Measurements from ENCODE around the gene GCN1. TPM values are rescaled to one million over a fixed set of nuclear protein-coding genes. Genes with fewer than 3 reads are reported as not detected.

The GCN1 gene
- total and polyA plus RNA-seq, 2 donors (not counting 3 experiments of a cell fraction or from before 2014, with no cell fraction given): 30.1 to 101 TPM

GRCh38 chr12:120095736-120096135, 98.8 kb downstream of the GCN1 start:
- TF ChIP-seq POLR2AphosphoS5 (IDR thresholded peaks at IDR 0.05; ENCODE audit: insufficient read depth, low read depth, low read length) (no peak), EZH2 (IDR thresholded peaks at IDR 0.05; ENCODE audit: borderline replicate concordance, low read depth, low read length, severe bottlenecking) (no peak), JUN (IDR thresholded peaks at IDR 0.05; ENCODE audit: borderline replicate concordance, insufficient read depth, insufficient read length, low read depth) (no peak), FOS (IDR thresholded peaks at IDR 0.05; ENCODE audit: borderline replicate concordance, insufficient read depth, low read length) (no peak), POLR2A (IDR thresholded peaks at IDR 0.05; ENCODE audit: low read depth, low read length) (no peak), MYC (IDR thresholded peaks at IDR 0.05; ENCODE audit: low read depth, low read length) (no peak), GATA2 (IDR thresholded peaks at IDR 0.05; ENCODE audit: insufficient read depth, insufficient read length, low read depth, low read length) (no peak), MAX (IDR thresholded peaks at IDR 0.05; ENCODE audit: insufficient read depth, insufficient read length) (no peak)
- TF ChIP-seq, protein P1, sequence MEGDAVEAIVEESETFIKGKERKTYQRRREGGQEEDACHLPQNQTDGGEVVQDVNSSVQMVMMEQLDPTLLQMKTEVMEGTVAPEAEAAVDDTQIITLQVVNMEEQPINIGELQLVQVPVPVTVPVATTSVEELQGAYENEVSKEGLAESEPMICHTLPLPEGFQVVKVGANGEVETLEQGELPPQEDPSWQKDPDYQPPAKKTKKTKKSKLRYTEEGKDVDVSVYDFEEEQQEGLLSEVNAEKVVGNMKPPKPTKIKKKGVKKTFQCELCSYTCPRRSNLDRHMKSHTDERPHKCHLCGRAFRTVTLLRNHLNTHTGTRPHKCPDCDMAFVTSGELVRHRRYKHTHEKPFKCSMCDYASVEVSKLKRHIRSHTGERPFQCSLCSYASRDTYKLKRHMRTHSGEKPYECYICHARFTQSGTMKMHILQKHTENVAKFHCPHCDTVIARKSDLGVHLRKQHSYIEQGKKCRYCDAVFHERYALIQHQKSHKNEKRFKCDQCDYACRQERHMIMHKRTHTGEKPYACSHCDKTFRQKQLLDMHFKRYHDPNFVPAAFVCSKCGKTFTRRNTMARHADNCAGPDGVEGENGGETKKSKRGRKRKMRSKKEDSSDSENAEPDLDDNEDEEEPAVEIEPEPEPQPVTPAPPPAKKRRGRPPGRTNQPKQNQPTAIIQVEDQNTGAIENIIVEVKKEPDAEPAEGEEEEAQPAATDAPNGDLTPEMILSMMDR (IDR thresholded peaks at IDR 0.05; ENCODE audit: extremely low read depth in 1 of 2, insufficient read depth in 1 of 2, low read depth in 1 of 2, low read length in 2 of 2): no peak
- no peak overlapping the region for H3K4me2 ChIP-seq (ENCODE audit: insufficient read depth, low read length)
- FAIRE-seq (no peak), DNase-seq (ENCODE audit: low read depth, low spot score) (no peak)
- no peaks in the 10 kb centered on the region for H4K20me1 ChIP-seq (replicated peaks; ENCODE audit: control insufficient read depth, extremely low read depth, insufficient read depth, low read length)
- BruUV-seq (replicated peaks): no TSS peak
- H2AFZ ChIP-seq (ENCODE audit: low read depth, low read length): no peak overlapping the region
- H3K4me1 ChIP-seq (ENCODE audit: control insufficient read depth, extremely low read depth, insufficient read depth, low read length): no peaks in the 10 kb centered on the region
- no peak overlapping the region for H3K4me3 ChIP-seq (replicated peaks in 1 of 3; ENCODE audit: insufficient read depth in 1 of 3, low read depth in 1 of 3, low read length in 3 of 3)
- no peak overlapping the region for H3K27ac ChIP-seq (ENCODE audit: insufficient read depth, low read depth, low read length)
- H3K36me3 ChIP-seq (ENCODE audit: control insufficient read depth in 2 of 2, extremely low read depth in 1 of 2, insufficient read depth in 2 of 2, low read length in 2 of 2): peaks cover 5 to 35% of the 10 kb centered on the region in 2 experiments
- H3K9me1 ChIP-seq (replicated peaks; ENCODE audit: control insufficient read depth, extremely low read depth, insufficient read depth, low read length): no peaks in the 10 kb centered on the region
- no peaks in the 10 kb centered on the region for H3K27me3 ChIP-seq (ENCODE audit: control insufficient read depth in 2 of 2, insufficient read depth in 2 of 2, low read length in 2 of 2)
- no peaks in the 10 kb centered on the region for H3K9me3 ChIP-seq (replicated peaks; ENCODE audit: control insufficient read depth, insufficient read depth, low read length)
- H3K9ac ChIP-seq (replicated peaks; ENCODE audit: extremely low read depth, insufficient read depth, low read length): no peak overlapping the region
- peaks cover 13% of the 10 kb centered on the region for H3K79me2 ChIP-seq (ENCODE audit: control insufficient read depth, insufficient read depth, low read length)
- intact Hi-C loops (cut with micrococcal nuclease): no loop called here
- CTCF ChIA-PET: no interaction called here
- POLR2A ChIA-PET: no interaction called here
- dilution Hi-C loops (cut with MboI; ENCODE audit: extremely low pct_ligation_motif_present, low sequenced_read_pairs): no loop called here

All from endothelial cell of umbilical vein (primary cell).